H9 (cell line): ENCODE data around the gene POLN. TPM values are rescaled to one million over a fixed set of nuclear protein-coding genes. Genes with fewer than 3 reads are reported as not detected.

ENCODE experiments used
- DNase-seq: peaks from one replicate; pipeline ENCODE4 v3.0.0-alpha.2; 2017
- H2AFZ ChIP-seq: one replicate; pipeline ENCODE4 v1.6.1; 2013; ENCODE audit warnings: mild to moderate bottlenecking, low read length, control low read depth, moderate library complexity
- H2AK5ac ChIP-seq: 2 replicates; pipeline ENCODE4 v1.6.1; 2013; ENCODE audit warnings: low read length, control low read depth, mixed read lengths; ENCODE audit not compliant: insufficient read length
- H2BK120ac ChIP-seq: one replicate; pipeline ENCODE4 v1.6.1; 2013; ENCODE audit warnings: low read depth, mild to moderate bottlenecking, low read length, control low read depth, inconsistent platforms; ENCODE audit not compliant: poor library complexity, severe bottlenecking
- H2BK12ac ChIP-seq: 2 replicates; pipeline ENCODE4 v1.6.1; 2013; ENCODE audit warnings: low read length, control low read depth, mixed read lengths, low read depth; ENCODE audit not compliant: insufficient read length
- H2BK15ac ChIP-seq: 2 replicates; pipeline ENCODE4 v1.6.1; 2013; ENCODE audit warnings: low read depth, low read length, control low read depth
- H2BK20ac ChIP-seq: one replicate; pipeline ENCODE4 v1.6.1; 2013; ENCODE audit warnings: low read depth, mild to moderate bottlenecking, low read length, control low read depth, inconsistent platforms; ENCODE audit not compliant: poor library complexity, severe bottlenecking
- H2BK5ac ChIP-seq: 2 replicates; pipeline ENCODE4 v1.6.1; 2013; ENCODE audit warnings: low read length, control low read depth, mixed read lengths; ENCODE audit not compliant: insufficient read length
- H3K14ac ChIP-seq: 2 replicates; pipeline ENCODE4 v1.6.1; 2013; ENCODE audit warnings: low read length, control low read depth; ENCODE audit not compliant: insufficient read depth
- H3K18ac ChIP-seq: 2 replicates; pipeline ENCODE4 v1.6.1; 2013; ENCODE audit warnings: low read depth, mild to moderate bottlenecking, mixed read lengths, low read length, control low read depth; ENCODE audit not compliant: insufficient read length
- H3K23ac ChIP-seq: 2 replicates; pipeline ENCODE4 v1.6.1; 2013; ENCODE audit warnings: low read length, control low read depth, mixed read lengths, low read depth; ENCODE audit not compliant: insufficient read length
- H3K23me2 ChIP-seq: 2 replicates; pipeline ENCODE4 v1.6.1; 2013; ENCODE audit warnings: low read depth, mild to moderate bottlenecking, mixed read lengths, low read length, control low read depth; ENCODE audit not compliant: insufficient read length, poor library complexity, severe bottlenecking
- H3K27ac ChIP-seq: 2 replicates; pipeline ENCODE4 v1.5.1; 2013; ENCODE audit warnings: low read length, control low read depth, mixed read lengths, low read depth; ENCODE audit not compliant: insufficient read length
- H3K27me3 ChIP-seq: 2 replicates; pipeline ENCODE4 v1.6.1; 2013; ENCODE audit warnings: low read length, control low read depth, inconsistent platforms; ENCODE audit not compliant: insufficient read depth
- H3K4ac ChIP-seq: 2 replicates; pipeline ENCODE4 v1.6.1; 2013; ENCODE audit warnings: low read depth, mild to moderate bottlenecking, control low read depth, inconsistent platforms, low read length, moderate library complexity
- H3K4me1 ChIP-seq: 2 replicates; pipeline ENCODE4 v1.6.1; 2013; ENCODE audit warnings: low read length, control low read depth, inconsistent platforms; ENCODE audit not compliant: insufficient read depth
- H3K4me2 ChIP-seq: 2 replicates; pipeline ENCODE4 v1.6.1; 2013; ENCODE audit warnings: low read length, control low read depth, mixed read lengths; ENCODE audit not compliant: insufficient read length, insufficient read depth
- H3K56ac ChIP-seq: 2 replicates; pipeline ENCODE4 v1.6.1; 2013; ENCODE audit warnings: low read depth, mild to moderate bottlenecking, mixed read lengths, low read length, control low read depth; ENCODE audit not compliant: insufficient read length
- H3K79me1 ChIP-seq: 2 replicates; pipeline ENCODE4 v1.6.1; 2013; ENCODE audit warnings: low read depth, mild to moderate bottlenecking, moderate library complexity, low read length, control low read depth, inconsistent platforms; ENCODE audit not compliant: insufficient read depth, poor library complexity, severe bottlenecking
- H3K79me2 ChIP-seq: 2 replicates; pipeline ENCODE4 v1.6.1; 2013; ENCODE audit warnings: low read length, control low read depth, inconsistent platforms; ENCODE audit not compliant: insufficient read depth
- H3K9ac ChIP-seq: 2 replicates; pipeline ENCODE4 v1.6.1; 2013; ENCODE audit warnings: low read length, control low read depth, mixed read lengths; ENCODE audit not compliant: insufficient read length; ENCODE audit errors: extremely low read depth
- H3K9me3 ChIP-seq: one replicate; pipeline ENCODE4 v1.6.1; 2013; ENCODE audit warnings: low read depth, low read length, inconsistent platforms; ENCODE audit not compliant: control insufficient read depth
- H3T11ph ChIP-seq: one replicate; pipeline ENCODE4 v1.6.1; 2013; ENCODE audit warnings: mild to moderate bottlenecking, low read length, control low read depth, inconsistent platforms
- H4K20me1 ChIP-seq: one replicate; pipeline ENCODE4 v1.6.1; 2013; ENCODE audit not compliant: control insufficient read depth, insufficient read length, insufficient read depth
- H4K5ac ChIP-seq: 2 replicates; pipeline ENCODE4 v1.6.1; 2013; ENCODE audit warnings: low read depth, mild to moderate bottlenecking, mixed read lengths, low read length, control low read depth; ENCODE audit not compliant: insufficient read length
- H4K8ac ChIP-seq: replicated peaks from 2 replicates; pipeline ENCODE4 v1.6.1; 2013; ENCODE audit warnings: low read length, control low read depth, mixed read lengths, low read depth; ENCODE audit not compliant: insufficient read length
- H4K91ac ChIP-seq: 2 replicates; pipeline ENCODE4 v1.6.1; 2013; ENCODE audit warnings: low read depth, mild to moderate bottlenecking, moderate library complexity, mixed read lengths, low read length, control low read depth; ENCODE audit not compliant: insufficient read length
- H3K27ac Mint-ChIP-seq, 3 experiments: 2 replicates in 2 of 3; 3 replicates in 1 of 3; pipeline ENCODE4 v1.8.0; 2020 to 2021; ENCODE audit warnings: mixed read lengths in 3 of 3, mild to moderate bottlenecking in 1 of 3, moderate library complexity in 1 of 3
- H3K27me3 Mint-ChIP-seq: 2 replicates; pipeline ENCODE4 v1.8.0; 2021; ENCODE audit warnings: low read depth, mild to moderate bottlenecking, moderate library complexity, mixed read lengths
- H3K36me3 Mint-ChIP-seq, 3 experiments: 2 replicates in 2 of 3; 3 replicates in 1 of 3; pipeline ENCODE4 v1.8.0; 2020 to 2021; ENCODE audit warnings: low read depth in 3 of 3, mixed read lengths in 3 of 3; ENCODE audit not compliant: insufficient read depth in 1 of 3
- H3K4me1 Mint-ChIP-seq, 2 experiments: 2 replicates each; pipeline ENCODE4 v1.8.0; 2020; ENCODE audit warnings: mixed read lengths in 2 of 2
- H3K4me3 Mint-ChIP-seq, 2 experiments: 2 replicates in 1 of 2; 3 replicates in 1 of 2; pipeline ENCODE4 v1.8.0; 2020 to 2021; ENCODE audit warnings: mild to moderate bottlenecking in 2 of 2, mixed read lengths in 2 of 2, moderate library complexity in 1 of 2
- H3K9me3 Mint-ChIP-seq, 2 experiments: 2 replicates in 1 of 2; 3 replicates in 1 of 2; pipeline ENCODE4 v1.8.0; 2020; ENCODE audit warnings: mild to moderate bottlenecking in 2 of 2, mixed read lengths in 2 of 2, moderate library complexity in 1 of 2
- WGBS: extraction: QIAGEN DNeasy Blood & Tissue Kit; methylation state at CpG from one replicate; pipeline ENCODE4 v1.1.7; 2013; ENCODE audit warnings: missing lambda C conversion rate, low lambda C conversion rate, mixed read lengths; ENCODE audit not compliant: insufficient read length; ENCODE audit errors: extremely low coverage; 5-methylcytosine and 5-hydroxymethylcytosine counted together
- total RNA-seq: library from RNA; stranded (reverse); gene quantifications from 2 replicates; pipeline ENCODE4 v1.2.1, GENCODE V29; 2021
- TF ChIP-seq, protein P1 (sequence below): fragments of 200-600 bp; sonication (generic); conservative IDR thresholded peaks from 3 replicates; pipeline ENCODE4 v1.8.0; 2021; ENCODE audit warnings: antibody characterized with exemption, mild to moderate bottlenecking

Gene POLN
- total RNA-seq, 1 experiment from 2014 or later: 0.74 TPM

DNA sequence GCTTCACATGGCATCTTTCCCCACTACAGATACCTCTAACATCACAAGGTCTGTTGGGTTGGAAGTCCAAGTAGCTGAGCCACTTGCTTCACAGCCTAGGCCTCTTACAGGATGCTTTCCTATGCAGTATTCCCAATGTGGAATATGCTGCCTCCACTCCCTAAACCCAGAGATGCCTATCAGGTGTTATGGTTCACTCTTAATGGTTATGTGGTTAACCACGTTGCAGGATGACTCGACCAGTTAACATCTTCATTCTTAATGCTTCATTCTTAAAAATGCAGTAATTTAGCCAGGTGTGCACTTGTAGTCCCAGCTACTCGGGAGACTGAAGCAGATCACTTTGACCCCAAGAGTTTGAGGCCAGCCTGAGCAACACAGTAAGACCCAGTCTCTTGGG is 24.2 kb downstream of the POLN start:
- Histone ChIP-seq H3K27me3 (no peaks in the 10 kb centered on the region), H4K5ac (no peak overlapping the region), H3K4me2 (no peak overlapping the region), H4K20me1 (no peaks in the 10 kb centered on the region), H2AK5ac (no peak overlapping the region), H3K23me2 (no peaks in the 10 kb centered on the region), H3K56ac (no peak overlapping the region), H4K8ac (no peak overlapping the region), H3K27ac (no peak overlapping the region), H3K23ac (no peak overlapping the region), H3K14ac (no peak overlapping the region), H3K79me2 (no peaks in the 10 kb centered on the region), H3K9ac (no peak overlapping the region), H3K4me1 (peaks cover 17% of the 10 kb centered on the region), H3K18ac (no peak overlapping the region), H3K79me1 (no peaks in the 10 kb centered on the region), H3K4ac (no peak overlapping the region), H2BK5ac (no peak overlapping the region), H2BK20ac (no peak overlapping the region), H3T11ph (no peak overlapping the region), H2BK15ac (no peak overlapping the region), H2BK120ac (no peak overlapping the region), H3K9me3 (no peaks in the 10 kb centered on the region), H2BK12ac (no peak overlapping the region), H2AFZ (no peak overlapping the region), H4K91ac (no peak overlapping the region)
- Mint-ChIP-seq H3K27me3 (no peaks in the 10 kb centered on the region; the same call in 1 of the 2 replicates), H3K9me3 (no peaks in the 10 kb centered on the region), H3K4me1 (peaks cover 42 to 45% of the 10 kb centered on the region in 2 experiments), H3K27ac (no peak overlapping the region), H3K4me3 (no peak overlapping the region), H3K36me3 (peaks cover 0 to 1% (median 0%) of the 10 kb centered on the region in 3 experiments; a peak in 1 of 7 replicates)
- TF ChIP-seq, protein P1, sequence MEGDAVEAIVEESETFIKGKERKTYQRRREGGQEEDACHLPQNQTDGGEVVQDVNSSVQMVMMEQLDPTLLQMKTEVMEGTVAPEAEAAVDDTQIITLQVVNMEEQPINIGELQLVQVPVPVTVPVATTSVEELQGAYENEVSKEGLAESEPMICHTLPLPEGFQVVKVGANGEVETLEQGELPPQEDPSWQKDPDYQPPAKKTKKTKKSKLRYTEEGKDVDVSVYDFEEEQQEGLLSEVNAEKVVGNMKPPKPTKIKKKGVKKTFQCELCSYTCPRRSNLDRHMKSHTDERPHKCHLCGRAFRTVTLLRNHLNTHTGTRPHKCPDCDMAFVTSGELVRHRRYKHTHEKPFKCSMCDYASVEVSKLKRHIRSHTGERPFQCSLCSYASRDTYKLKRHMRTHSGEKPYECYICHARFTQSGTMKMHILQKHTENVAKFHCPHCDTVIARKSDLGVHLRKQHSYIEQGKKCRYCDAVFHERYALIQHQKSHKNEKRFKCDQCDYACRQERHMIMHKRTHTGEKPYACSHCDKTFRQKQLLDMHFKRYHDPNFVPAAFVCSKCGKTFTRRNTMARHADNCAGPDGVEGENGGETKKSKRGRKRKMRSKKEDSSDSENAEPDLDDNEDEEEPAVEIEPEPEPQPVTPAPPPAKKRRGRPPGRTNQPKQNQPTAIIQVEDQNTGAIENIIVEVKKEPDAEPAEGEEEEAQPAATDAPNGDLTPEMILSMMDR: no peak
- no peak for DNase-seq
- WGBS: no CpG with 5 or more reads among the region's 3 CpGs
